Heart left ventricle (tissue), 16 donors: ENCODE data around the gene SPATA2. TPM values are rescaled to one million over a fixed set of nuclear protein-coding genes. Genes with fewer than 3 reads are reported as not detected.

Source experiments
- ATAC-seq, 4 donors: fragments of 200-7000 bp; cut with Tn5 transposase; one replicate each; pipeline ENCODE4 v1.9.1; 2020 to 2022; ENCODE audit warnings: moderate library complexity in 4 of 4, mild to moderate bottlenecking in 3 of 4, moderate number of reproducible peaks in 1 of 4
- DNase-seq, 5 donors: peaks; one replicate each; pipeline ENCODE4 v3.0.0-alpha.2; 2020
- H3K27ac ChIP-seq, 12 donors: fragments of 200-600 bp; sonication (generic) in 4 of 12; one replicate each; pipeline versions ENCODE4 v1.5.0 to v1.8.0; 2016 to 2022; ENCODE audit warnings: mild to moderate bottlenecking in 2 of 12
- H3K27me3 ChIP-seq, 9 donors: fragments of 200-600 bp; sonication (generic) in 2 of 9; one replicate each; pipeline versions ENCODE4 v1.5.1 to v1.8.0; 2016 to 2022; ENCODE audit warnings: mild to moderate bottlenecking in 3 of 9
- H3K36me3 ChIP-seq, 9 donors: fragments of 200-600 bp; sonication (generic) in 2 of 9; one replicate each; pipeline versions ENCODE4 v1.5.0 to v1.8.0; 2018 to 2022; ENCODE audit warnings: mild to moderate bottlenecking in 2 of 9
- H3K4me1 ChIP-seq, 12 donors: fragments of 200-600 bp; sonication (generic) in 4 of 12; one replicate each; pipeline versions ENCODE4 v1.5.0 to v1.8.0; 2016 to 2022; ENCODE audit warnings: mild to moderate bottlenecking in 3 of 12
- H3K4me3 ChIP-seq, 12 donors: fragments of 200-600 bp; sonication (generic) in 4 of 12; one replicate each; pipeline versions ENCODE4 v1.5.0 to v1.8.0; 2017 to 2022; ENCODE audit warnings: mild to moderate bottlenecking in 9 of 12, moderate library complexity in 4 of 12
- H3K9me3 ChIP-seq, 12 donors: fragments of 200-600 bp; sonication (generic) in 4 of 12; one replicate each; pipeline versions ENCODE4 v1.5.0 to v1.8.0; 2016 to 2022; ENCODE audit warnings: mild to moderate bottlenecking in 1 of 12
- POLR2A ChIP-seq, 2 donors: fragments of 450-650 bp; IDR thresholded peaks; one replicate each; pipeline ENCODE4 v1.6.1; 2017; ENCODE audit warnings: antibody characterized with exemption in 2 of 2, mild to moderate bottlenecking in 2 of 2, moderate library complexity in 2 of 2
- WGBS, 4 donors: extraction: QIAGEN DNeasy Blood & Tissue Kit in 2 of 4; methylation state at CpG; one replicate each; pipeline versions ENCODE4 v1.1.5 to v1.1.7; 2013 to 2018; 5-methylcytosine and 5-hydroxymethylcytosine counted together
- intact Hi-C, 10 donors: fragments of 100-400 bp; cut with DNase I; formaldehyde crosslinking; loops; one replicate each; pipeline versions ENCODE4 v1.11.1 to v1.14.2; 2022
- polyA plus RNA-seq, 2 donors: library from polyadenylated mRNA; stranded (reverse); fragments of 200-250 nt; gene quantifications; one replicate each; pipeline ENCODE4 v1.2.3, GENCODE V29; 2013
- total RNA-seq, 9 donors: library from RNA; depleted of rRNA in 2 of 9; stranded (reverse); fragments of >200 nt in 2 of 9; fragmentation: NEBNext Ultra II Directional in 3 of 9; extraction: Animal tissue kit (Norgen Biotek cat#: 25700) in 3 of 9; gene quantifications; one replicate each; pipeline versions ENCODE4 v1.1.0 to v1.2.4, GENCODE V29; 2016 to 2023
- TF ChIP-seq, protein P1 (sequence below), 12 donors: fragments of 200-600 bp; sonication (generic) in 4 of 12; IDR thresholded peaks; one replicate each; pipeline versions ENCODE4 v1.5.0 to v1.8.0; 2018 to 2022; ENCODE audit warnings: antibody characterized with exemption in 12 of 12, mild to moderate bottlenecking in 5 of 12
- donor health status: ischemic (EF 13 %, LVEDD 7.1; RV severe dilation, severe dysfunction).
- donor health status: healthy with polysubstance abuse.
- donor health status: DM: no; HTN: yes; CAD: no.
- donor health status: DM: no; HTN: no; CAD: no.
- donor health status: ischemic (EF 25% LVEDD 6.9; RV normal size, moderate dysfunction).
- donor health status: ischemic (EF 25% LVEDD 5.7; RV mildly dilated, moderate dysfunction).
- donor health status: healthy.
- donor health status: DM: yes; HTN: yes; CAD: no.
- donor health status: ischemic (EF 35%, LVEDD 5.7; RV mildly dilated, moderate dysfunction).
- donor health status: nonischemic (EF 11% LVEDD 7.7; RV severe dilation, severe dysfunction).
- donor health status: DM: yes; HTN: yes; CAD: no.
- donor health status: PGD.
- donor health status: ischemic (EF 29% LVEDD 5.4; RV normal size, mild dysfunction).
- donor health status: nonischemic (EF 23%, LVEDD 6.1; RV moderate dilation, normal function).

The SPATA2 gene
- total and polyA plus RNA-seq, 11 donors = 4.3 to 9.3 (median 7.8) TPM

DNA sequence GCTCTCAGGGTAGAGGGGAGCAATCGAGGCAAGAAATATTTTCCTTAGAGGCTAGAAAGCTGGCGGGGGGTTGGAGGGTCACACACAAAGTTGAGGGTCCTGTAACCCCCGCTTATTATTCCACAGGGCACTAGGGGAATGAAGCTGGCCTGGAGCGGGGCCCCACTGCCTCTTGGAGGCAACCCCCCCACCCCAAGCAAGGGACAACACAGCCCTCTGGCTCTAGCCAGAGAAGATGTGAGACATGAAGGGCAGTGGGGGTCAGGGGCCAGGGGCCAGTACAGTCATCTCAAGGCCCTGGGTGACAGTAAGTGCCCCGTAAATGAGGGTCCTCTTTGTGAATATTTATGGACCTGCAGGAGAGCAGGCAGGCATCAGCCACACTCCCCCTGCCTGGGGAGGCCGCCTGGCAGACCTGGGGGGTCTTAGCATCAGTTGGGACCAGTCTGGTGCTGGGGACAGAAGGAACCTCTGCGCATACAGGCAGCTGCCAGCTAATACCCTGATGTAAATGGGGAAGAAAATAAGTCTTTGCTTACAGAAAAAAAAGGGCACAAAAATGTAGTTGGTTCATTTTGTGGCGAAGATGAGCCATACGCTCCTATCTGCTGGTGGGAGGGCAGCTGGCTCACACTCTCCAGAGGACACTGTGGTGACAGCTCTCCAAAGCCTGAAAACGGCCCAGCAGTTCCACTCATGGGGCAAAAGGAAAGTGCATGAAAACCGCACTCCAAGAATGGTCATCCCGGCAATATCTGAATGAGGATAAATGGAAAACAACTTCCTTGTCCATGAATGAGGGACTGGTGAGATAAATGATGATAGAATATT is 21.9 kb downstream of the SPATA2 start:
- peak overlapping the region in 11 of 12 donors; percentile 20 to 78 (median 61) for H3K27ac ChIP-seq
- no peaks in the 10 kb centered on the region for H3K27me3 ChIP-seq
- ATAC-seq = peak; percentile 6 to 58 (median 29)
- H3K9me3 ChIP-seq = peaks cover 0 to 5% (median 0%) of the 10 kb centered on the region in 12 donors
- DNase-seq = peak in 1 of 5 donors; percentile 37
- peaks cover 0 to 71% (median 40%) of the 10 kb centered on the region in 12 donors for H3K4me1 ChIP-seq
- H3K4me3 ChIP-seq = peak overlapping the region in 8 of 12 donors; percentile 15 to 41 (median 23)
- peaks cover 0 to 4% (median 0%) of the 10 kb centered on the region in 9 donors for H3K36me3 ChIP-seq
- intact Hi-C loops = loop anchor here in 1 of 10 donors (5.0 kb wide), 1 partner anchor 34 kb away; no protein-coding TSS in a partner anchor
- WGBS, 4 donors = 55 to 62% (median 59%) methylated on average over 12 of the region's 12 CpGs
- TF ChIP-seq, protein P1, sequence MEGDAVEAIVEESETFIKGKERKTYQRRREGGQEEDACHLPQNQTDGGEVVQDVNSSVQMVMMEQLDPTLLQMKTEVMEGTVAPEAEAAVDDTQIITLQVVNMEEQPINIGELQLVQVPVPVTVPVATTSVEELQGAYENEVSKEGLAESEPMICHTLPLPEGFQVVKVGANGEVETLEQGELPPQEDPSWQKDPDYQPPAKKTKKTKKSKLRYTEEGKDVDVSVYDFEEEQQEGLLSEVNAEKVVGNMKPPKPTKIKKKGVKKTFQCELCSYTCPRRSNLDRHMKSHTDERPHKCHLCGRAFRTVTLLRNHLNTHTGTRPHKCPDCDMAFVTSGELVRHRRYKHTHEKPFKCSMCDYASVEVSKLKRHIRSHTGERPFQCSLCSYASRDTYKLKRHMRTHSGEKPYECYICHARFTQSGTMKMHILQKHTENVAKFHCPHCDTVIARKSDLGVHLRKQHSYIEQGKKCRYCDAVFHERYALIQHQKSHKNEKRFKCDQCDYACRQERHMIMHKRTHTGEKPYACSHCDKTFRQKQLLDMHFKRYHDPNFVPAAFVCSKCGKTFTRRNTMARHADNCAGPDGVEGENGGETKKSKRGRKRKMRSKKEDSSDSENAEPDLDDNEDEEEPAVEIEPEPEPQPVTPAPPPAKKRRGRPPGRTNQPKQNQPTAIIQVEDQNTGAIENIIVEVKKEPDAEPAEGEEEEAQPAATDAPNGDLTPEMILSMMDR (IDR thresholded peaks at IDR 0.05) = no peak
- TF ChIP-seq POLR2A (IDR thresholded peaks at IDR 0.05) = no peak

DNA sequence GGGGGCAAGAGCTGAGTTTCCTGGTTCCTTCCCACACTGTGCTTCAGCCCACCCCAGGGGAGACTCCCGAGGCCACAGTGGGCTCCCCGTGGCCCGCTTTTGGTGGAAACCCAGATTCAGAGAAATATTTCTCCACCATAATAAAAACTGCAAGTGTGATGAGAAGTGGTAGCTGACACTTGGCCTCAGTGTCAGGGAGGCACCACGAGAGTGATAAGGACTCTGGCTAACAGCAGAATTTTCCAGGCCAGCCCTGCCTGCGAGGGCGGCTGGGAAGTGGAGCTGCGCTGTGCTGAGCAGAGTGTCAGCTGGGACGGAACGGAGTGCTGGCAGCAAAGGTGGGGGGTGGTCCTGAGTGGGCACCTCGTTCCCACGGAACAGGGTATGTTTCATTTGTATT is 22.5 kb downstream of the SPATA2 start:
- Histone ChIP-seq H3K27ac (peak overlapping the region in 11 of 12 donors; percentile 20 to 78 (median 61)), H3K4me3 (peak overlapping the region in 7 of 12 donors; percentile 15 to 41 (median 24)), H3K9me3 (peaks cover 0 to 5% (median 0%) of the 10 kb centered on the region in 12 donors), H3K27me3 (no peaks in the 10 kb centered on the region), H3K4me1 (peaks cover 0 to 78% (median 46%) of the 10 kb centered on the region in 12 donors), H3K36me3 (peaks cover 0 to 11% (median 3%) of the 10 kb centered on the region in 9 donors)
- DNase-seq = peak; percentile 62 to 78 (median 71)
- no peak for TF ChIP-seq POLR2A (IDR thresholded peaks at IDR 0.05)
- TF ChIP-seq, protein P1 (IDR thresholded peaks at IDR 0.05) = no peak
- 28 to 55% (median 30%) methylated on average over 11 of the region's 11 CpGs for WGBS, 4 donors
- peak; percentile 84 to 91 (median 86) for ATAC-seq
- intact Hi-C loops = loop anchor here in 1 of 10 donors (5.0 kb wide), 1 partner anchor 34 kb away; no protein-coding TSS in a partner anchor

DNA sequence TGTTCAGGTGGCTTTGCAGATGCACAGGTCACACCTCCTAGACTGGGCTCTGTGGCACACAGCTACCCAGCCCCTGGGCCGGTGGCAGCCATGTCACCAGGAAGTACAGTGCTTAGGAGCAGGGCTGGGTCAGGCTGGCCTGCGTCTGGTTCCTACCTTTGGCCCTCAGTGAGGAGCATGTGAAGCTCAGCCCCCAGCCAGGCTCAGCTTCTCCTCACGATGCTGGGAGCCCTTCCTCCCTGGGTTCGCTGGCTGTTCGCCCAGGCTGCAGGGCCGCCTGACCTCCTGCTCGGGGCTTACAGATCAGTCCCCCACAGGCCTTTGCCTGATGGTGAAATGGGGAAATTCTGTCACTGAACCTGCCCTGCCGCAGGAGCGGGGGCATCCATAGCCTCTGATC is 23.1 kb downstream of the SPATA2 start:
- H3K4me1 ChIP-seq = peaks cover 0 to 83% (median 51%) of the 10 kb centered on the region in 12 donors
- peak in 1 of 5 donors; percentile 63 for DNase-seq
- H3K36me3 ChIP-seq = peaks cover 0 to 11% (median 3%) of the 10 kb centered on the region in 9 donors
- H3K27ac ChIP-seq = peak overlapping the region in 10 of 12 donors; percentile 20 to 78 (median 62)
- 61 to 76% (median 68%) methylated on average over 6 to 9 of the region's 9 CpGs for WGBS, 4 donors
- H3K27me3 ChIP-seq = no peaks in the 10 kb centered on the region
- H3K9me3 ChIP-seq = no peaks in the 10 kb centered on the region
- peak in 2 of 4 donors; percentile 2 to 6 for ATAC-seq
- intact Hi-C loops = loop anchor here in 1 of 10 donors (5.0 kb wide), 1 partner anchor 35 kb away; no protein-coding TSS in a partner anchor
- no peak for TF ChIP-seq POLR2A (IDR thresholded peaks at IDR 0.05)
- TF ChIP-seq, protein P1 (IDR thresholded peaks at IDR 0.05) = no peak
- H3K4me3 ChIP-seq = no peak overlapping the region
